Transverse colon (tissue), 4 donors: ENCODE data around the gene P4HB.

ENCODE experiments used
- CTCF ChIP-seq, 5 experiments: fragments of 200-600 bp in 3 of 5; fragments of 450-650 bp in 2 of 5; sonication (generic) in 3 of 5; IDR thresholded peaks; 1 replicate in 2 of 5; 2 replicates in 3 of 5; pipeline ENCODE4 v1.5.1; 2016 to 2017; ENCODE audit warnings: antibody characterized with exemption in 5 of 5, inconsistent platforms in 3 of 5, mild to moderate bottlenecking in 2 of 5, moderate library complexity in 1 of 5
- POLR2AphosphoS5 ChIP-seq, 3 donors: sonication (generic); formaldehyde crosslinking; IDR thresholded peaks; one replicate each; pipeline ENCODE4 v1.6.1; 2016; ENCODE audit warnings: antibody characterized with exemption in 3 of 3

- no peak for TF ChIP-seq CTCF (IDR thresholded peaks at IDR 0.05)
- no peak for TF ChIP-seq POLR2AphosphoS5 (IDR thresholded peaks at IDR 0.05)
These were observed 30.5 kb downstream of the P4HB start for GRCh38 chr17:81829858-81830257.
